A549 (cell line): ENCODE measurements around the gene ARRDC2. TPM values are rescaled to one million over a fixed set of nuclear protein-coding genes. Genes with fewer than 3 reads are reported as not detected.
A peak's percentile ranks its signal among the peaks of the same experiment; 100 is the strongest.

ENCODE experiments used
- ATAC-seq, 2 experiments: fragments of 200-7000 bp in 1 of 2; fragments of >200 bp in 1 of 2; cut with Nextera tagmentation in 1 of 2; cut with Tn5 transposase in 1 of 2; 3 replicates each; pipeline versions ENCODE4 v1.8.0 to v1.9.1; 2018 to 2020; ENCODE audit warnings: mild to moderate bottlenecking in 1 of 2, moderate library complexity in 1 of 2
- CTCF ChIA-PET: fragments of 300-600 bp; sonication (Branson Sonifier 250); formaldehyde crosslinking; extraction: SDS; loops from one replicate; lab custom pipeline; 2021; ENCODE audit warnings: antibody characterized with exemption, inconsistent platforms; lab: Yijun Ruan, JAX
- POLR2A ChIA-PET: fragments of 350-600 bp; formaldehyde crosslinking; extraction: SDS; loops from one replicate; lab custom pipeline; 2021; ENCODE audit warnings: antibody characterized with exemption, inconsistent platforms; lab: Yijun Ruan, JAX
- DNase-seq, 2 experiments: peaks; one replicate each; pipeline versions ENCODE4 v3.0.0 to v3.0.0-alpha.2; 2011 to 2016; ENCODE audit warnings: low read depth in 1 of 2, low spot score in 1 of 2
- FAIRE-seq: peaks from 2 replicates; lab custom pipeline; 2011; peaks lifted over from hg19 to GRCh38; lab: Jason Lieb, UNC
- H3K27ac ChIP-seq, 2 experiments: fragments of >200 bp; sonication (Bioruptor Twin); formaldehyde crosslinking; 3 replicates each; pipeline ENCODE4 v1.5.1; 2016 to 2017
- H3K4me1 ChIP-seq: fragments of >200 bp; sonication (Bioruptor Twin); formaldehyde crosslinking; 3 replicates; pipeline ENCODE4 v1.6.1; 2016
- H3K4me2 ChIP-seq: fragments of >200 bp; sonication (Bioruptor Twin); formaldehyde crosslinking; 3 replicates; pipeline ENCODE4 v1.6.1; 2016
- H3K4me3 ChIP-seq: fragments of >200 bp; sonication (Bioruptor Twin); formaldehyde crosslinking; 3 replicates; pipeline ENCODE4 v1.5.1; 2016
- H3K9me3 ChIP-seq: fragments of >200 bp; sonication (Bioruptor Twin); formaldehyde crosslinking; 3 replicates; pipeline ENCODE4 v1.6.1; 2016
- BHLHE40 ChIP-seq: IDR thresholded peaks from 2 replicates; pipeline ENCODE4 v1.6.1; 2012; ENCODE audit warnings: low read depth, low read length, inconsistent platforms
- FOSL2 ChIP-seq, 2 experiments: fragments of 450-650 bp in 1 of 2; fragments of >200 bp in 1 of 2; sonication (Bioruptor Twin) in 1 of 2; formaldehyde crosslinking; IDR thresholded peaks; 2 replicates each; pipeline versions ENCODE4 v1.5.0 to v1.6.1; 2016 to 2020; ENCODE audit warnings: mild to moderate bottlenecking in 1 of 2, moderate library complexity in 1 of 2
- JUN ChIP-seq, 2 experiments: fragments of >200 bp; sonication (Bioruptor Twin); formaldehyde crosslinking; IDR thresholded peaks; 2 replicates in 1 of 2; 3 replicates in 1 of 2; pipeline ENCODE4 v1.6.1; 2016 to 2017
- JUNB ChIP-seq: fragments of >200 bp; sonication (Bioruptor Twin); formaldehyde crosslinking; IDR thresholded peaks from 2 replicates; pipeline ENCODE4 v1.6.1; 2016
- MAFK ChIP-seq: fragments of 450-650 bp; IDR thresholded peaks from 2 replicates; pipeline ENCODE4 v1.6.1; 2014; ENCODE audit not compliant: partially characterized antibody
- MYC ChIP-seq: IDR thresholded peaks from 2 replicates; pipeline ENCODE4 v1.6.1; 2012; ENCODE audit warnings: mild to moderate bottlenecking, inconsistent platforms, low read length, improper control_type of control experiment, borderline replicate concordance
- PHF8 ChIP-seq: fragments of 200-600 bp; sonication (generic); IDR thresholded peaks from 2 replicates; pipeline ENCODE4 v1.6.1; 2016; ENCODE audit warnings: low read depth, mild to moderate bottlenecking, antibody characterized with exemption, moderate library complexity, borderline replicate concordance
- RNF2 ChIP-seq: fragments of 200-600 bp; sonication (generic); IDR thresholded peaks from 2 replicates; pipeline ENCODE4 v1.6.1; 2016; ENCODE audit warnings: low read depth, mild to moderate bottlenecking, antibody characterized with exemption, moderate library complexity, borderline replicate concordance
- WGBS: methylation state at CpG from one replicate; pipeline ENCODE4 v1.1.6; 2017; ENCODE audit errors: missing lambda C conversion rate; 5-methylcytosine and 5-hydroxymethylcytosine counted together
- polyA plus RNA-seq, 4 experiments: library from polyadenylated mRNA; depleted of rRNA in 3 of 4; stranded (reverse); fragments of >200 nt; fragmentation: RNase III in 1 of 4; extraction: RNeasy Plus Mini Kit Qiagen cat#74134 plus additional on column Dnase treatment in 1 of 4; gene quantifications; 2 replicates in 3 of 4; 3 replicates in 1 of 4; pipeline ENCODE4 v1.2.3, GENCODE V29; 2011 to 2017
- TF ChIP-seq, protein P1 (sequence below): fragments of >200 bp; sonication (Bioruptor Twin); formaldehyde crosslinking; IDR thresholded peaks from 2 replicates; pipeline ENCODE4 v1.6.1; 2016
- TF ChIP-seq, protein P2 (sequence below): fragments of >200 bp; sonication (Bioruptor Twin); formaldehyde crosslinking; IDR thresholded peaks from 3 replicates; pipeline ENCODE4 v1.5.1; 2016
- TF ChIP-seq, protein P3 (sequence below): fragments of 200-600 bp; sonication (generic); IDR thresholded peaks from 2 replicates; pipeline ENCODE4 v1.6.1; 2016; ENCODE audit warnings: antibody characterized with exemption, mild to moderate bottlenecking, moderate library complexity
- TF ChIP-seq, protein P4 (sequence below): IDR thresholded peaks from 2 replicates; pipeline ENCODE4 v1.6.1; 2012; ENCODE audit warnings: low read depth, borderline replicate concordance
- TF ChIP-seq, protein P5 (sequence below): fragments of 250-450 bp; sonication (Bioruptor Pico); IDR thresholded peaks from 2 replicates; pipeline ENCODE4 v1.5.0; 2020; ENCODE audit warnings: low read depth, mild to moderate bottlenecking, moderate library complexity

Gene ARRDC2
- polyA plus RNA-seq, 2 of the 4 experiments (the other 2 are of a cell fraction), result 14.5 to 14.8 TPM

- TF ChIP-seq PHF8 (peak; percentile 23; the same call in 1 of the 2 replicates), MAFK (no peak), FOSL2 (IDR thresholded peaks at IDR 0.05) (no peak), FOSL2 (CRISPR knock-in tag; IDR thresholded peaks at IDR 0.05) (peak; percentile 25)
- TF ChIP-seq, protein P1, sequence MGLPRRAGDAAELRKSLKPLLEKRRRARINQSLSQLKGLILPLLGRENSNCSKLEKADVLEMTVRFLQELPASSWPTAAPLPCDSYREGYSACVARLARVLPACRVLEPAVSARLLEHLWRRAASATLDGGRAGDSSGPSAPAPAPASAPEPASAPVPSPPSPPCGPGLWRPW, result no peak
- TF ChIP-seq, all 56 proteins: peak for 12
Observed at GRCh38 chr19:18000915-18001776, 6.8 kb upstream of the ARRDC2 start (continued).

DNA sequence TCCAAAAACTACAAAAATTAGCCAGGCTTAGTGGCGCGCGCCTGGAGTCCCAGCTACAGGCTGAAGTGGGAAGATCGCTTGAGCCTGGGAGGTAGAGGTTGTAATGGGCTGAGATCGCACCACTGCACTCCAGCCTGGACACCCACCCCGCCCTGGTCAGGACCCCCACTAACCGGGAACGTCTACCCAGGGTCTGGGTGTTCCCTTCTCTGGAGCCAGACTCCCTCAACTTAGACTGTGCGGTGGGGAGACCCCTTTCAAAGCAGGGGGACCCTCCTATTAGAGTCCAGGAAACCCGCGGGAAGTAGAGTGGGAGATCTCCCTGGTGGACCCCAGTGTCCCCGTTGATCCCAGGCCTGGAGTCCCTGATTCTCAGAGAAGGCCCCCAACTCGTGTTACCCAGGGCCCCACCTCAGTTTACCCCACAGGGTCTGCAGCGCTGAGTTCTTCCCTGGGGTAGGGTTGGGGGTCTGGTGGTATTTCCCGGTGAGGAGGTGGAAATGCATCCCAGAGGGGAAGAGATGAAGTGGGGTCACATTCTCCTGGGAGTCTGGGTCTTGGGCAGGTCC is 6.1 kb upstream of the ARRDC2 start:
- WGBS, result 0% methylated on average over 6 of the region's 15 CpGs

More for the DNA sequence above, 6.1 kb upstream of the ARRDC2 start:
- peak overlapping the region; percentile 90 to 93 for H3K27ac ChIP-seq
- ChIA-PET CTCF (interaction anchor here (1.2 to 17.1 kb wide), 4 partner anchors 57 to 169 kb away, joined by 3 to 493 read pairs (median 8); partner anchors contain the start of gene CCDC124), POLR2A (interaction anchor here (0.6 to 1.1 kb wide), 5 partner anchors 21 to 144 kb away, joined by 3 to 8 read pairs (median 5); partner anchors contain the start of genes CCDC124 and RPL18A)
- H3K4me2 ChIP-seq, result peak overlapping the region; percentile 97
- H3K4me3 ChIP-seq, result peak overlapping the region; percentile 100
- TF ChIP-seq, protein P2, sequence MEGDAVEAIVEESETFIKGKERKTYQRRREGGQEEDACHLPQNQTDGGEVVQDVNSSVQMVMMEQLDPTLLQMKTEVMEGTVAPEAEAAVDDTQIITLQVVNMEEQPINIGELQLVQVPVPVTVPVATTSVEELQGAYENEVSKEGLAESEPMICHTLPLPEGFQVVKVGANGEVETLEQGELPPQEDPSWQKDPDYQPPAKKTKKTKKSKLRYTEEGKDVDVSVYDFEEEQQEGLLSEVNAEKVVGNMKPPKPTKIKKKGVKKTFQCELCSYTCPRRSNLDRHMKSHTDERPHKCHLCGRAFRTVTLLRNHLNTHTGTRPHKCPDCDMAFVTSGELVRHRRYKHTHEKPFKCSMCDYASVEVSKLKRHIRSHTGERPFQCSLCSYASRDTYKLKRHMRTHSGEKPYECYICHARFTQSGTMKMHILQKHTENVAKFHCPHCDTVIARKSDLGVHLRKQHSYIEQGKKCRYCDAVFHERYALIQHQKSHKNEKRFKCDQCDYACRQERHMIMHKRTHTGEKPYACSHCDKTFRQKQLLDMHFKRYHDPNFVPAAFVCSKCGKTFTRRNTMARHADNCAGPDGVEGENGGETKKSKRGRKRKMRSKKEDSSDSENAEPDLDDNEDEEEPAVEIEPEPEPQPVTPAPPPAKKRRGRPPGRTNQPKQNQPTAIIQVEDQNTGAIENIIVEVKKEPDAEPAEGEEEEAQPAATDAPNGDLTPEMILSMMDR, result no peak
- TF ChIP-seq, protein P3, sequence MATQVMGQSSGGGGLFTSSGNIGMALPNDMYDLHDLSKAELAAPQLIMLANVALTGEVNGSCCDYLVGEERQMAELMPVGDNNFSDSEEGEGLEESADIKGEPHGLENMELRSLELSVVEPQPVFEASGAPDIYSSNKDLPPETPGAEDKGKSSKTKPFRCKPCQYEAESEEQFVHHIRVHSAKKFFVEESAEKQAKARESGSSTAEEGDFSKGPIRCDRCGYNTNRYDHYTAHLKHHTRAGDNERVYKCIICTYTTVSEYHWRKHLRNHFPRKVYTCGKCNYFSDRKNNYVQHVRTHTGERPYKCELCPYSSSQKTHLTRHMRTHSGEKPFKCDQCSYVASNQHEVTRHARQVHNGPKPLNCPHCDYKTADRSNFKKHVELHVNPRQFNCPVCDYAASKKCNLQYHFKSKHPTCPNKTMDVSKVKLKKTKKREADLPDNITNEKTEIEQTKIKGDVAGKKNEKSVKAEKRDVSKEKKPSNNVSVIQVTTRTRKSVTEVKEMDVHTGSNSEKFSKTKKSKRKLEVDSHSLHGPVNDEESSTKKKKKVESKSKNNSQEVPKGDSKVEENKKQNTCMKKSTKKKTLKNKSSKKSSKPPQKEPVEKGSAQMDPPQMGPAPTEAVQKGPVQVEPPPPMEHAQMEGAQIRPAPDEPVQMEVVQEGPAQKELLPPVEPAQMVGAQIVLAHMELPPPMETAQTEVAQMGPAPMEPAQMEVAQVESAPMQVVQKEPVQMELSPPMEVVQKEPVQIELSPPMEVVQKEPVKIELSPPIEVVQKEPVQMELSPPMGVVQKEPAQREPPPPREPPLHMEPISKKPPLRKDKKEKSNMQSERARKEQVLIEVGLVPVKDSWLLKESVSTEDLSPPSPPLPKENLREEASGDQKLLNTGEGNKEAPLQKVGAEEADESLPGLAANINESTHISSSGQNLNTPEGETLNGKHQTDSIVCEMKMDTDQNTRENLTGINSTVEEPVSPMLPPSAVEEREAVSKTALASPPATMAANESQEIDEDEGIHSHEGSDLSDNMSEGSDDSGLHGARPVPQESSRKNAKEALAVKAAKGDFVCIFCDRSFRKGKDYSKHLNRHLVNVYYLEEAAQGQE, result no peak
- TF ChIP-seq JUN (IDR thresholded peaks at IDR 0.05), result no peak
- TF ChIP-seq MYC, result no peak
- no peak for TF ChIP-seq RNF2
- TF ChIP-seq, protein P4, sequence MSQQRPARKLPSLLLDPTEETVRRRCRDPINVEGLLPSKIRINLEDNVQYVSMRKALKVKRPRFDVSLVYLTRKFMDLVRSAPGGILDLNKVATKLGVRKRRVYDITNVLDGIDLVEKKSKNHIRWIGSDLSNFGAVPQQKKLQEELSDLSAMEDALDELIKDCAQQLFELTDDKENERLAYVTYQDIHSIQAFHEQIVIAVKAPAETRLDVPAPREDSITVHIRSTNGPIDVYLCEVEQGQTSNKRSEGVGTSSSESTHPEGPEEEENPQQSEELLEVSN, result no peak
- no peak for TF ChIP-seq JUNB
- no peak for TF ChIP-seq BHLHE40
- TF ChIP-seq, protein P5, sequence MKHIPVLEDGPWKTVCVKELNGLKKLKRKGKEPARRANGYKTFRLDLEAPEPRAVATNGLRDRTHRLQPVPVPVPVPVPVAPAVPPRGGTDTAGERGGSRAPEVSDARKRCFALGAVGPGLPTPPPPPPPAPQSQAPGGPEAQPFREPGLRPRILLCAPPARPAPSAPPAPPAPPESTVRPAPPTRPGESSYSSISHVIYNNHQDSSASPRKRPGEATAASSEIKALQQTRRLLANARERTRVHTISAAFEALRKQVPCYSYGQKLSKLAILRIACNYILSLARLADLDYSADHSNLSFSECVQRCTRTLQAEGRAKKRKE (CRISPR knock-in tag), result no peak
- ATAC-seq (no peak), FAIRE-seq (no peak), DNase-seq (no peak)
- no peaks in the 10 kb centered on the region for H3K9me3 ChIP-seq
- peaks cover 30% of the 10 kb centered on the region for H3K4me1 ChIP-seq
